Activated CD4-positive, alpha-beta T cell treated with anti-CD3 and anti-CD28 coated beads, Interleukin-2, amount 50 U/mL, for 16 hours (primary cell): Measurements from ENCODE around the gene CYRIA.

Source experiments
- DNase-seq: peaks from one replicate; pipeline ENCODE4 v3.0.0-alpha.2; 2020

The CYRIA gene

GRCh38 chr2:16649353-16650286, 16.0 kb downstream of the CYRIA start:
- DNase-seq: peak; percentile 15

GRCh38 chr2:16647992-16648617, 17.5 kb downstream of the CYRIA start:
- no peak for DNase-seq

- DNase-seq: no peak
These were observed 19.7 kb downstream of the CYRIA start for GRCh38 chr2:16645775-16646559.

GRCh38 chr2:16645088-16645487, 20.5 kb downstream of the CYRIA start:
- no peak for DNase-seq

GRCh38 chr2:16644221-16644925, 21.3 kb downstream of the CYRIA start:
- no peak for DNase-seq

GRCh38 chr2:16643099-16643498, 22.5 kb downstream of the CYRIA start:
- no peak for DNase-seq

- no peak for DNase-seq
These were observed 23.5 kb downstream of the CYRIA start for GRCh38 chr2:16642088-16642487.

GRCh38 chr2:16641509-16641908, 24.1 kb downstream of the CYRIA start:
- DNase-seq: no peak

GRCh38 chr2:16640867-16641266, 24.8 kb downstream of the CYRIA start:
- no peak for DNase-seq

GRCh38 chr2:16640001-16640700, 25.5 kb downstream of the CYRIA start:
- no peak for DNase-seq

- DNase-seq: no peak
These were observed 26.2 kb downstream of the CYRIA start for GRCh38 chr2:16639431-16639830.

GRCh38 chr2:16638946-16639345, 26.7 kb downstream of the CYRIA start:
- DNase-seq: no peak

GRCh38 chr2:16637304-16637703, 28.3 kb downstream of the CYRIA start:
- DNase-seq: no peak

- DNase-seq: no peak
These were observed 29.6 kb downstream of the CYRIA start for GRCh38 chr2:16635791-16636699.

GRCh38 chr2:16633621-16634430, 31.8 kb downstream of the CYRIA start:
- no peak for DNase-seq

GRCh38 chr2:16632598-16632997, 33.0 kb downstream of the CYRIA start:
- no peak for DNase-seq

GRCh38 chr2:16630463-16630862, 35.2 kb downstream of the CYRIA start:
- DNase-seq: no peak

- DNase-seq: no peak
These were observed 35.9 kb downstream of the CYRIA start for GRCh38 chr2:16629770-16630169.

GRCh38 chr2:16629044-16629443, 36.6 kb downstream of the CYRIA start:
- no peak for DNase-seq

GRCh38 chr2:16628314-16628713, 37.3 kb downstream of the CYRIA start:
- DNase-seq: no peak
